Measurements from ENCODE around the gene TMPRSS3.

The TMPRSS3 gene

GRCh38 chr21:42382915-42383314 lies 12.9 kb downstream of the TMPRSS3 start:
- H3K9ac ChIP-seq (ENCODE audit: low read depth, low read length) = no peak overlapping the region
- H3K36me3 ChIP-seq (ENCODE audit: insufficient read depth, low read length) = no peaks in the 10 kb centered on the region
- H3K9me3 ChIP-seq (ENCODE audit: control insufficient read depth, insufficient read depth, low read length) = no peaks in the 10 kb centered on the region; the same call in 1 of the 2 replicates
- H3K4me1 ChIP-seq (ENCODE audit: insufficient read depth, low read length) = no peaks in the 10 kb centered on the region; the same call in 1 of the 2 replicates

DNA sequence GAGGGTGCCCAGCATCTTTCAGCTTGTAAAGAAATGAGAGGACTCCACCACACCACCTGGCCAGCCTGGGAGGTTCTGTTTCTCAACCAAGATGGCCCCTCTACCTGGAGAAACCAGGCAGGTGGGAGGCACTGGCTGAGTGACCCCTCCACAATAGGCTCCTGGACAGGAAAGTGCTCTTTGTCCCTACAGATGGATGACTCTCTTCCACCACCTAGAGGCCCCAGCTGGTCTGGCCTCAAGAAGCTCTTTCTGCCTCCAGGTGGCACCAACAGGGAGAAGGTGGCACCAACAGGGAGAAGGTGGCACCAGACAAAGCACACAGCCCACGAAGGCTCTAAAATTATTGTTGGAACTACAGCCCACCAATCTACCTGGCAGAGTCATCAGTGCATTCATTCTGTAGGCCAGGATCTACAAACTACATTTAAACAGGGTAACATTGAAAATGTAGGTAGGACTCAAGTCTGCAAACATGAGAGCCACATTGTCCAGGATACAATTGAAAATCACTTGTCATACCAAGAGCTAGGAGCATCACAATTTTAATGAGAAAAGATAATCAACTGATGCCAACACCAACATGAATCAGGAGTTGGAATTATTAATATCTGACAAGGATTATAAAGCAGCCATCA lies 14.4 kb downstream of the TMPRSS3 start:
- Histone ChIP-seq H3K4me1 (ENCODE audit: insufficient read depth, low read length) (no peaks in the 10 kb centered on the region), H3K9ac (ENCODE audit: low read depth, low read length) (no peak overlapping the region), H3K9me3 (ENCODE audit: control insufficient read depth, insufficient read depth, low read length) (no peaks in the 10 kb centered on the region; the same call in 1 of the 2 replicates), H3K36me3 (ENCODE audit: insufficient read depth, low read length) (no peaks in the 10 kb centered on the region)

DNA sequence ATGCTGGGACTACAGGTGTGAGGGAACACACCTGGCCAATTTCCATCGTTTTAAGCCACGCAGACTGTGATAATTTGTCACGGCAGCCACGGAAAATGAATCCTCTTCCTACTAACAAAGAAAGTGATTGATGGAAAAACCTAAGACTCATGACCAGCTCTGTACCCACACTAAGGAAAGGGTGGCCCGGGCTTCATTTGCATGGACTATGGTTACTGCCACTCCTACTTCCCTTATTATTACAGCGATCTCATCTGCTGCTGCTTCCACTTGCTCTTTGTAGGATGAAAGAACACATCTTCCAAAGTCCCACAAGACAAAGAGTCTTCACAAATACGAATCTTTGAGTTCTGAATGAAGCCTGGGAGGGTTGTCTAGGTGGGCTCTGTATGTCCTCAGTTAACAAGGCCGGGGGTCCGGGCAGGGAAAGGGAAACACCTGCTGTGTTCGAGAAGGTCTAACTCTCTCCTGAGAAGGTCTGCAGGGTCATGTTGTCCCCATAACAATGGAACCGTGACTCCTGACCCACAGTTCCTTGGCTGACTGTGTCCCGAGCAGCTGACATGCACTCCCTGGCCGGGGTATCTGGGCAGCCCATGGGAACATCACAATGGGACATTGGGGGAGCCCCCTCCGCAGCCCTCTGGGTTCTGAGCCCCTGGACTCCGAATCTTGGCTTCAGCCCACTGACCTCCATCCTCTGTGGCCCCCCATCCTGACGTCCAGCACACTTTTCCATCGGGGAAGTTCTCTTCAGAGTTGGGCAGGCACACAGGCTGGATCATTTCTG lies 16.2 kb downstream of the TMPRSS3 start:
- Histone ChIP-seq H3K36me3 (ENCODE audit: insufficient read depth, low read length) (no peaks in the 10 kb centered on the region), H3K9ac (ENCODE audit: low read depth, low read length) (no peak overlapping the region), H3K4me1 (ENCODE audit: insufficient read depth, low read length) (0 out of 2 replicates have a peak, but pooled peaks cover 3% of the 10 kb centered on the region), H3K9me3 (ENCODE audit: control insufficient read depth, insufficient read depth, low read length) (no peaks in the 10 kb centered on the region; the same call in 1 of the 2 replicates)

DNA sequence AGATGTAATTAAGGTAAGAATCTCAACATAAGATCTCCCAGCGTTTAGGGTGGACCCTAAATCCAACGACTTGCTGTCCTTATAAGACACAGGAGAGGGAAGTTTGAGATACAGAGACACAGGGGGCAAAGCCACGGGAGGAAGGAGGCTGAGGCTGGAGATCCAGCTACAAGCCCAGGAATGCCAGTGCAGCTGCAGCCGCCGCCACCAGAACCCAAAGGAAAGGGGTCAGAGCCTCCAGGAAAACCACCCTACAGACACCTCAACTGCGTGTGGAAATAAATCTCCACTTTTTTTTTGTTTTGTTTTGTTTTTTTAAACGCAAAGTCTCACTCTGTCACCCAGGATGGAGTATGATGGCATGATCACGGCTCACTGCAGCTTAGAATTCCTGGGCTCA lies 17.4 kb downstream of the TMPRSS3 start:
- Histone ChIP-seq H3K4me1 (ENCODE audit: insufficient read depth, low read length) (0 out of 2 replicates have a peak, but pooled peaks cover 4% of the 10 kb centered on the region), H3K9ac (ENCODE audit: low read depth, low read length) (no peak overlapping the region)

DNA sequence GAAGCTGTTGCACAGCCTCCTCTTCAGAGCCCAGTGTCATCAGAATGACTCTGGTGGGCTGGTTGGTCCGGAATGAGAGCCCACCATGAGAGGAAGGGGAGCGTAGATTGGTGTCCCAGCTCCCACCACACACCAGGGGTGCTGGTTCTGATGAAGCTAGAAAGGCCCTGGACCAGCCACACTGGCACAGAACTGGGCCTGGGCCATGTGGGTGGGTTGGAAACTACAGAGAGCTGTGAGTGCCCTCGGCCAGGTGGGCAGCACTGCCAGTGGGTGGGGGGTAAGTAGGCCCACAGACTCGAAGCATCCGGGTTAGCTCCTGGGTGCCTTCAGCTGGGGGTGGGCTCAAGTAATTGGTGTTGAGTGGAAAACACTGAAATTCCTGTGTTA lies 17.9 kb downstream of the TMPRSS3 start:
- 0 out of 2 replicates have a peak, but pooled peaks cover 4% of the 10 kb centered on the region for H3K4me1 ChIP-seq (ENCODE audit: insufficient read depth, low read length)
- H3K9me3 ChIP-seq (ENCODE audit: control insufficient read depth, insufficient read depth, low read length) = no peaks in the 10 kb centered on the region; the same call in 1 of the 2 replicates
- no peaks in the 10 kb centered on the region for H3K36me3 ChIP-seq (ENCODE audit: insufficient read depth, low read length)
- H3K9ac ChIP-seq (ENCODE audit: low read depth, low read length) = no peak overlapping the region

More for the DNA sequence above, 17.4 kb downstream of the TMPRSS3 start:
- H3K9me3 ChIP-seq (ENCODE audit: control insufficient read depth, insufficient read depth, low read length) = no peaks in the 10 kb centered on the region; the same call in 1 of the 2 replicates
- H3K36me3 ChIP-seq (ENCODE audit: insufficient read depth, low read length) = no peaks in the 10 kb centered on the region

DNA sequence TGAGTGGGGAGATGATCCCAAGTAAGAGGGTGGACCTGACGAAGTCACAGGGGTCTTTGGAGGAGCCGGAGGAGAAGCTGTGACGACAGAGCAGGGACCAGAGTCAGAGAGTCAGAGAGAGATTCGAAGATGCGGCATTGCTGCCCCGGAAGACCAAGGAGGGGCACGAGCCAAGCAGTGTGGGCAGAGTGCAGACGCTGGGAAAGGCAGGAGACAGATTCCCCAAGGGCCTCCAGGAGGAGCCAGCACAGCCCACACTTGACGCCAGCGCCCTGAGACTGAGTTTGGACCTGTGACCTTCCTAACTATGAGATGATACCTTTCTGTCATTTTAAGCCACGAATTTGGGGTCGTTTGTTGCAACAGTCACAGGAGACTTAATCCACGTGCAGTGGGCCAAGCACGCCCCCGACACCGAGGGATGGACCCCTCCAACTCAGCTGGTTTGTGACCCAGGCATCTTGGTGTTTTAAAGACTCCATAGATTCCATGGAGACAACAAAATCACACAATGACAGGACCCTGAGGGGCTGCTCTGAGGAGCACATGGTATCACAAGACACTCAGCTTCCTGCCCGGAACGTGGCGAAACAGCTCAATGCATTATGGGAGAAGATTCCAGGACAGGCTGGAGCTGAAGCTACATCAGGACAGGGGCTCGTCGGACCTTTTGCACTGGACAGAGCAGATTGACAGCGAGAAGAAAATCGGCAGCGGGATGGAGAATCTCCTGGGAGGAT lies 18.5 kb downstream of the TMPRSS3 start:
- Histone ChIP-seq H3K4me1 (ENCODE audit: insufficient read depth, low read length) (0 out of 2 replicates have a peak, but pooled peaks cover 4% of the 10 kb centered on the region), H3K36me3 (ENCODE audit: insufficient read depth, low read length) (no peaks in the 10 kb centered on the region), H3K9ac (ENCODE audit: low read depth, low read length) (no peak overlapping the region), H3K9me3 (ENCODE audit: control insufficient read depth, insufficient read depth, low read length) (no peaks in the 10 kb centered on the region; the same call in 1 of the 2 replicates)

GRCh38 chr21:42376338-42376982 lies 19.4 kb downstream of the TMPRSS3 start:
- Histone ChIP-seq H3K9ac (ENCODE audit: low read depth, low read length) (no peak overlapping the region), H3K36me3 (ENCODE audit: insufficient read depth, low read length) (no peaks in the 10 kb centered on the region), H3K4me1 (ENCODE audit: insufficient read depth, low read length) (0 out of 2 replicates have a peak, but pooled peaks cover 4% of the 10 kb centered on the region), H3K9me3 (ENCODE audit: control insufficient read depth, insufficient read depth, low read length) (no peaks in the 10 kb centered on the region)

GRCh38 chr21:42375966-42376337 lies 19.9 kb downstream of the TMPRSS3 start:
- H3K4me1 ChIP-seq (ENCODE audit: insufficient read depth, low read length) = 0 out of 2 replicates have a peak, but pooled peaks cover 4% of the 10 kb centered on the region
- no peak overlapping the region for H3K9ac ChIP-seq (ENCODE audit: low read depth, low read length)
- no peaks in the 10 kb centered on the region for H3K36me3 ChIP-seq (ENCODE audit: insufficient read depth, low read length)
- H3K9me3 ChIP-seq (ENCODE audit: control insufficient read depth, insufficient read depth, low read length) = no peaks in the 10 kb centered on the region

GRCh38 chr21:42375506-42375905 lies 20.3 kb downstream of the TMPRSS3 start:
- Histone ChIP-seq H3K36me3 (ENCODE audit: insufficient read depth, low read length) (no peaks in the 10 kb centered on the region), H3K9ac (ENCODE audit: low read depth, low read length) (no peak overlapping the region), H3K9me3 (ENCODE audit: control insufficient read depth, insufficient read depth, low read length) (no peaks in the 10 kb centered on the region), H3K4me1 (ENCODE audit: insufficient read depth, low read length) (0 out of 2 replicates have a peak, but pooled peaks cover 4% of the 10 kb centered on the region)

GRCh38 chr21:42374864-42375499 lies 20.9 kb downstream of the TMPRSS3 start:
- Histone ChIP-seq H3K9me3 (ENCODE audit: control insufficient read depth, insufficient read depth, low read length) (no peaks in the 10 kb centered on the region), H3K9ac (ENCODE audit: low read depth, low read length) (no peak overlapping the region), H3K36me3 (ENCODE audit: insufficient read depth, low read length) (no peaks in the 10 kb centered on the region), H3K4me1 (ENCODE audit: insufficient read depth, low read length) (0 out of 2 replicates have a peak, but pooled peaks cover 4% of the 10 kb centered on the region)

GRCh38 chr21:42374457-42374856 lies 21.4 kb downstream of the TMPRSS3 start:
- Histone ChIP-seq H3K9me3 (ENCODE audit: control insufficient read depth, insufficient read depth, low read length) (no peaks in the 10 kb centered on the region), H3K9ac (ENCODE audit: low read depth, low read length) (no peak overlapping the region), H3K4me1 (ENCODE audit: insufficient read depth, low read length) (0 out of 2 replicates have a peak, but pooled peaks cover 4% of the 10 kb centered on the region), H3K36me3 (ENCODE audit: insufficient read depth, low read length) (no peaks in the 10 kb centered on the region)

GRCh38 chr21:42373908-42374455 lies 21.9 kb downstream of the TMPRSS3 start:
- Histone ChIP-seq H3K4me1 (ENCODE audit: insufficient read depth, low read length) (0 out of 2 replicates have a peak, but pooled peaks cover 4% of the 10 kb centered on the region), H3K9ac (ENCODE audit: low read depth, low read length) (no peak overlapping the region), H3K9me3 (ENCODE audit: control insufficient read depth, insufficient read depth, low read length) (no peaks in the 10 kb centered on the region), H3K36me3 (ENCODE audit: insufficient read depth, low read length) (no peaks in the 10 kb centered on the region)

GRCh38 chr21:42373196-42373907 lies 22.5 kb downstream of the TMPRSS3 start:
- Histone ChIP-seq H3K36me3 (ENCODE audit: insufficient read depth, low read length) (no peaks in the 10 kb centered on the region), H3K9me3 (ENCODE audit: control insufficient read depth, insufficient read depth, low read length) (no peaks in the 10 kb centered on the region), H3K4me1 (ENCODE audit: insufficient read depth, low read length) (0 out of 2 replicates have a peak, but pooled peaks cover 4% of the 10 kb centered on the region), H3K9ac (ENCODE audit: low read depth, low read length) (no peak overlapping the region)
